Large intestine (tissue), 3 donors: Measurements from ENCODE around the gene CORO2A. TPM values are rescaled to one million over a fixed set of nuclear protein-coding genes. Genes with fewer than 3 reads are reported as not detected.
A peak's percentile ranks its signal among the peaks of the same experiment; 100 is the strongest.
"Not testable (repeated sequence)": the region's sequence is repeated elsewhere in the genome, so short reads cannot be mapped to it uniquely, and the experiment has no call there.

Experiments used
- DNase-seq, 2 donors: peaks; one replicate each; pipeline versions ENCODE4 v3.0.0 to v3.0.0-alpha.2; 2013
- H3K27ac ChIP-seq: one replicate; pipeline ENCODE4 v1.5.1; 2013; ENCODE audit warnings: low read length
- H3K27me3 ChIP-seq: 2 replicates; pipeline ENCODE4 v1.6.1; 2013; ENCODE audit warnings: low read length; ENCODE audit not compliant: control insufficient read depth, insufficient read depth
- H3K36me3 ChIP-seq: 2 replicates; pipeline ENCODE4 v1.6.1; 2013; ENCODE audit warnings: low read length; ENCODE audit not compliant: control insufficient read depth, insufficient read depth
- H3K4me1 ChIP-seq: one replicate; pipeline ENCODE4 v1.6.1; 2013; ENCODE audit warnings: low read length; ENCODE audit not compliant: control insufficient read depth, insufficient read depth
- H3K4me3 ChIP-seq: one replicate; pipeline ENCODE4 v1.5.1; 2013; ENCODE audit warnings: low read length
- H3K9me3 ChIP-seq: one replicate; pipeline ENCODE4 v1.6.1; 2013; ENCODE audit warnings: mild to moderate bottlenecking, low read depth, low read length, moderate library complexity; ENCODE audit not compliant: control insufficient read depth
- WGBS: methylation state at CpG from one replicate; pipeline ENCODE4 v1.1.5; 2013; ENCODE audit warnings: low lambda C conversion rate; ENCODE audit not compliant: insufficient coverage; 5-methylcytosine and 5-hydroxymethylcytosine counted together
- polyA plus RNA-seq: library from polyadenylated mRNA; unstranded; fragments of 120-200 nt; gene quantifications from one replicate; pipeline ENCODE4 v1.2.1, GENCODE V29; 2013

CORO2A gene
- polyA plus RNA-seq, 1 donor, result 57.6 TPM

GRCh38 chr9:98132158-98132557 lies 60.3 kb downstream of the CORO2A start:
- no peaks in the 10 kb centered on the region for H3K9me3 ChIP-seq
- peaks cover 90% of the 10 kb centered on the region for H3K36me3 ChIP-seq
- H3K4me3 ChIP-seq, result no peak overlapping the region
- no peak for DNase-seq
- WGBS, result no CpG with 5 or more reads among the region's 9 CpGs
- no peak overlapping the region for H3K27ac ChIP-seq
- no peaks in the 10 kb centered on the region for H3K4me1 ChIP-seq
- no peaks in the 10 kb centered on the region for H3K27me3 ChIP-seq

DNA sequence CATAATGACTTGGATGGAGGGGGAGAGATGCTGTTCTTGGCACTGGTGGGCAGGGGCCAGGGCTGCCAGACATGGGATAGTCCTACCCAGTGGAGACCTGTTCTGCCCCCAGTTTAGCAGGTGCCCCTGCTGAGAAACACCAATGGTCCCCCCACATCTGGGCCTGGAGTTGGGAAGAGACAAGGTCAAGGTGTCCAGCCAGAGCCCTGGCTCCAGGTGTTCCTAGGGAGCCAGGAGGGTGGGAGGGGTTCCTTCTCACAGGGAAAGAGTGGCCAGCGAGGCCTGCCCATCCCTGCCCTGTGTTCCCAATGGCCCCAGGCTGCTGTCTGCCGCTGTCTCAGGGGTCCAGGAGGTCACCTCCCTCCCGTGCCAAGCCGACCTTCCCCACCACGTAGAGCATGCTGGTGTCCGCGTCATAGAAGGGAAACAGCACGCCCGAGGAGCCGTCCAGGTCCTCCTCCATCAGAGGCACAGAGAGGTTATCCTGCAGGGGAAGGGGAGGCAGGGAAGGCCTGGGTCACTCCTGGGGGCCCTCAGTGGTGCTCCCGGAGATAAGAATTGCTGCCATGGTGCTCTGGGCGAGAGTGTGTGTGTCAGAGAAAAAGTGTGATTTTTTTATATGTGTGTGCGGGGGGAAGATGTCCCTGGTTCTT lies 61.7 kb downstream of the CORO2A start:
- no peak for DNase-seq
- H3K36me3 ChIP-seq, result peaks cover 90% of the 10 kb centered on the region
- no peak overlapping the region for H3K4me3 ChIP-seq
- no CpG with 5 or more reads among the region's 13 CpGs for WGBS
- no peaks in the 10 kb centered on the region for H3K9me3 ChIP-seq
- no peak overlapping the region for H3K27ac ChIP-seq
- H3K4me1 ChIP-seq, result no peaks in the 10 kb centered on the region
- no peaks in the 10 kb centered on the region for H3K27me3 ChIP-seq

GRCh38 chr9:98130060-98130459 lies 62.4 kb downstream of the CORO2A start:
- 100% methylated on average over 1 of the region's 4 CpGs for WGBS
- H3K36me3 ChIP-seq, result peaks cover 87% of the 10 kb centered on the region
- not testable (repeated sequence) for H3K27me3 ChIP-seq, DNase-seq, H3K4me3 ChIP-seq, H3K9me3 ChIP-seq, H3K27ac ChIP-seq, H3K4me1 ChIP-seq

DNA sequence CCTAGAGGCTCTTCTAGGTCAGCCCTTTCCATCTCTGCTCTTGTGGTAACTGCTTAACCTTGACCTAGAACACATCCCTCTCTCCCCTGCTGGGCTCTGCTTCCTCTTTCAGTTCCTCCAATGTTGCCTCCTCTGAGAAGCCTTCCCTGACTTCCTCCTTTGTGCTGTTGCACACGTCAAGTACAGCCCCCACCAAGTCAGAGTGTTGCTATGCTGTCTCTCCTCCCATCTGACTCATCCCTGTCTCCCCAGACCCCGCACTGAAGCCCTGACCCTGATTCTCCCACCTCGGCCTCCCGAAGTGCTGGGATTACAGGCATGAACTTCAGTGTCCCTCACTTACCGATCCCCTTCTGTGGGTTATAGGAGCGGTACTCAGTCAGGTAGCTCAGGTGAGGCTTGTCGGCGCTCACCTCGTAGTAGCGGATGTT lies 63.0 kb downstream of the CORO2A start:
- Histone ChIP-seq H3K4me1 (no peaks in the 10 kb centered on the region), H3K27me3 (no peaks in the 10 kb centered on the region), H3K36me3 (peaks cover 87% of the 10 kb centered on the region), H3K4me3 (no peak overlapping the region), H3K27ac (no peak overlapping the region), H3K9me3 (no peaks in the 10 kb centered on the region)
- no CpG with 5 or more reads among the region's 10 CpGs for WGBS
- DNase-seq, result no peak

- H3K27me3 ChIP-seq, result no peaks in the 10 kb centered on the region
- no peaks in the 10 kb centered on the region for H3K4me1 ChIP-seq
- WGBS, result no CpG with 5 or more reads among the region's 16 CpGs
- H3K9me3 ChIP-seq, result no peaks in the 10 kb centered on the region
- peaks cover 81% of the 10 kb centered on the region for H3K36me3 ChIP-seq
- no peak overlapping the region for H3K4me3 ChIP-seq
- no peak for DNase-seq
- H3K27ac ChIP-seq, result no peak overlapping the region
Measured at GRCh38 chr9:98128316-98128715, 64.1 kb downstream of the CORO2A start.

DNA sequence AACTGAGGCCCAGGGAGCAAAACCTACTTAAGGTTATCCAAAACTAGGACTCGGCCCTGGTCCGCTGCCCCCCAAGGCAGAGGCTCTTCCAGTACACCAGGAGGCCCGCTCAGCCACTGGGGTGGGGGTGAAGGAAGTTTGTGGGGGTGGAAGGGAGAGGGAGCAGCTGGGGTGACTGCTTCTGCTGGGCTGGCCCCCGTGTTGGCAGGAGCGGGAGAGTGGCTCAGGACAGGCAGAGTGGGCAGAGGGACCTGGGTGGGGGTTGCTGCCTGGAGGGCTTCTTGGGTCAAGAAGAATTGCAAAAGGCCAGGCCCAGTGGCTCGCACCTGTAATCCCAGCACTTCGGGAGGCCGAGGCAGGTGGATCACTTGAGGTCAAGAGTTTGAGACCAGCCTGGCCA lies 65.2 kb downstream of the CORO2A start:
- Histone ChIP-seq H3K9me3 (no peaks in the 10 kb centered on the region), H3K4me1 (no peaks in the 10 kb centered on the region), H3K4me3 (no peak overlapping the region), H3K27me3 (no peaks in the 10 kb centered on the region), H3K27ac (no peak overlapping the region), H3K36me3 (peaks cover 74% of the 10 kb centered on the region)
- no peak for DNase-seq
- WGBS, result no CpG with 5 or more reads among the region's 8 CpGs

DNA sequence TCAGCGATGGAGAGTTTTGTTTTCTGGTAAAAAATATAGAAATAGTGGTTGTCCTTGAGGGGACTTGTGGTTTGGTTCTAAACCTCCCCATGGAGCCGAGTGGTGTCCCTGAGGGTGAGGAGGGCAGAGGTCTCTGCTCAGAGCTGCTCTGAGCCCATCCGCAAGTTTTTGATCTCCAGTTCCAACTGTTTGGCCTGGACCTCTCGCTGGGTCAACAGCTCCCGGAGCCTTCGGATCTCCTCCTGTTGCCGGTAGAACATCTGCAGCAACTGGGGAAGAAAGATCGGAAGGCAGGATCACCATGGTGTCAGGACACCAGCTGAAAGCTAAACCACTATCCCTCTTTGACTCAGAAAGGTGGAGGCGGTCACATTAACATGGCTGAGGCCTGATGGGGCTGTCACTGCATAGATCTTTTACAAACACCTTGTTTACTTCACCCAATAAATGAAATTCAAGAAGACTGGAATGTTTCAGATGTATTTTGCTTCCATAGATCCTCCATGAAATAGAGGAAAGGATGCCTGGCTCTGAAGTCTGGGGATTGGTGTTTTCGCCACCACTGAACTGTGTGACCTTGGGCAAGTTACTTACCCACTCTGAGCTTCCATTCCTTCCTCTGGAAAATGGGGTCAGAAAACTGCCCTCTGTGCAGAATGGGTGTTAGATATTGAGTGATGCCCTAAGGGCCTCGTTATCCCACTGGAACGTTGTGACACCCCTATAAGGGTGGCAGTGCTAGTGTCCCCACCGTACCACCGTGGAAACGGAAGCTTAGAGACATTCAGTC lies 67.6 kb downstream of the CORO2A start:
- Histone ChIP-seq H3K4me1 (peaks cover 19% of the 10 kb centered on the region), H3K27me3 (no peaks in the 10 kb centered on the region), H3K4me3 (no peak overlapping the region), H3K27ac (no peak overlapping the region), H3K36me3 (peaks cover 53% of the 10 kb centered on the region), H3K9me3 (no peaks in the 10 kb centered on the region)
- no CpG with 5 or more reads among the region's 15 CpGs for WGBS
- no peak for DNase-seq

DNA sequence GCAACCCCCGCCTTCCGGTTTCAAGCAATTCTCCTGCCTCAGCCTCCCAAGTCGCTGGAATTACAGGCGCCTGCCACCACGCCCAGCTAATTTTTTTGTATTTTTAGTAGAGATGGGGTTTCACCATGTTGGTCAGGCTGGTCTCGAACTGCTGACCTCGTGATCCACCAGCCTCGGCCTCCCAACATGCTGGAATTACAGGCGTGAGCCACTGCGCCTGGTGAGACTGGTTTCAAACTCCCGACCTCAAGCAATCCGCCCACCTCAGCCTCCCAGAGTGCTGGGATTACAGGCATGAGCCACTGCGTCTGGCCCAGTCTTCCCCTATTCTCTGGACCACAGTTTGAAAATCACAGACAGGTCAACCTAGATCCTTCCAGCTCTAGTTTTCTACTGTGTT lies 68.3 kb downstream of the CORO2A start:
- H3K4me1 ChIP-seq, result peaks cover 21% of the 10 kb centered on the region
- not testable (repeated sequence) for H3K9me3 ChIP-seq, H3K4me3 ChIP-seq, H3K27me3 ChIP-seq, DNase-seq, H3K27ac ChIP-seq
- no CpG with 5 or more reads among the region's 13 CpGs for WGBS
- peaks cover 46% of the 10 kb centered on the region for H3K36me3 ChIP-seq

- Histone ChIP-seq H3K36me3 (peaks cover 22% of the 10 kb centered on the region), H3K27me3 (no peaks in the 10 kb centered on the region), H3K9me3 (no peaks in the 10 kb centered on the region), H3K4me1 (peaks cover 29% of the 10 kb centered on the region), H3K4me3 (no peak overlapping the region), H3K27ac (peak overlapping the region; percentile 88)
- DNase-seq, result peak; percentile 78 to 84
- WGBS, result 18% methylated on average over 3 of the region's 3 CpGs
Measured at GRCh38 chr9:98121058-98121457, 71.4 kb downstream of the CORO2A start.

DNA sequence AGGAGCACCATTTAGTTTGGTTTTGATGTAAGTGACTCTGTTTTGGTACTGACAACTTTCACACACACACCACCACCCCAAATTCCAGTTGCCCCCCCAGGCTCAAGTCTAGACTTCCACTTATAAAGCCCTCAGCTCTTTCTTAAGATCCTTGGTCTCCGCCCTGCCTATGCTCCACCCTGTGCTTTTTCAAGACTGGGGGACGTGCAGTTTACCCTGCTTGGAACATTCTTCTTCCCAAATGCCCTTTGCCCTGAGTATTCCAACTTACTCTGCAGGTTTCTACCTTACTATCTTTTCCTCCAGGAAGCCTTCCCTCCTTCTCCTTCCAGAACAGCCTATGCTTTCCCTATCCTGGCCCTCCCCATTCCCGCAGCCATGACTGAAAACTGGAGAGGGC lies 72.0 kb downstream of the CORO2A start:
- H3K27ac ChIP-seq, result peak overlapping the region; percentile 88
- H3K9me3 ChIP-seq, result no peaks in the 10 kb centered on the region
- H3K36me3 ChIP-seq, result peaks cover 25% of the 10 kb centered on the region
- 50% methylated on average over 1 of the region's 3 CpGs for WGBS
- no peaks in the 10 kb centered on the region for H3K27me3 ChIP-seq
- peaks cover 29% of the 10 kb centered on the region for H3K4me1 ChIP-seq
- peak; percentile 90 to 95 for DNase-seq
- no peak overlapping the region for H3K4me3 ChIP-seq
